ENCODE measurements around the gene TBC1D24. TPM values are rescaled to one million over a fixed set of nuclear protein-coding genes. Genes with fewer than 3 reads are reported as not detected.
A peak's percentile ranks its signal among the peaks of the same experiment; 100 is the strongest.

Gene TBC1D24
- total and polyA plus RNA-seq, 9 of the 15 experiments (the other 6 are each of a cell fraction or from before 2014, with no cell fraction given): 1.7 to 22.6 (median 7.2) TPM

DNA sequence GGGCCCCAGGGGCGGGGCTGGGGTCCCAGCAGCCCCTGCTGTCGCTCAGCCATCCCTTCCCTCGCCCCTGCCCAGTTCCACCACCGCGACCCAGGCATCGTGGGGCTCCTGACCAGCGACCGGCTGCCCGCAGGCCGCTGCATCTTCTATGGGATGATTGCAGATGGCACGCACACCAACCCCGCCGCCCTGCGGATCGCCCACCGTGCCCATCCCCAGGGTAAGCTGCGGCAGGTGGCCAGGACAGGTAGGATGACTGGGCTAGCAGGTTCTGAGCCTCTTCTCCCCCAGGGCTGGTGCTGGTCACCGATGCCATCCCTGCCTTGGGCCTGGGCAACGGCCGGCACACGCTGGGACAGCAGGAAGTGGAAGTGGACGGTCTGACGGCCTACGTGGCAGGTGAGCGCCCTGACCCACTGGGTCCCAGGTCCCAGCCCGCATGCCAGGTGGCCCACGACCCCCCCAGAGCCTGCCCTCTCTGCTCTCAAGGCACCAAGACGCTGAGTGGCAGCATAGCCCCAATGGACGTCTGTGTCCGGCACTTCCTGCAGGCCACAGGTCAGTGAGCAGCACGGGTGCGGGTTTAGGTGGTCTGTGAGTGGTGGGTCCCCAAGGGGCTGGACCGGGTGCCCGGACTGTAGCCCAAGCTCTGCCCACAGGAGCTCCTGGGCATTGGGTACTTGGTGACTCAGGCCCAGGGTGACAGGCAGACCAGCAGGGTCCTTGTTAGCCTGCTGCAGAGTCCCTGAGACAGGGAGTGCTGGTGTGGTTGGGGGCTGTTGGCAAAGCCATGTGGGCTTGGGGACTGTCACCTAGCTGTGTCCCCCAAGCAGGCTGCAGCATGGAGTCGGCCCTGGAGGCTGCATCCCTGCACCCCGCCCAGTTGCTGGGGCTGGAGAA lies 53.5 kb downstream of the TBC1D24 start:
- H3K4me3 ChIP-seq: no peak overlapping the region
- no peak for DNase-seq (ENCODE audit: extremely low read depth in 1 of 4, low spot score in 3 of 4)
- in situ Hi-C loops (cut with MboI) (no loop called here), intact Hi-C loops (cut with micrococcal nuclease) (no loop called here)
- WGBS (ENCODE audit: insufficient coverage, low coverage, missing lambda C conversion rate): 95% methylated on average over 17 of the region's 36 CpGs
- H3K4me2 ChIP-seq (ENCODE audit: insufficient read depth, low read length): no peak overlapping the region
- no peak overlapping the region; a peak in 1 of 4 replicates for H3K9ac ChIP-seq (ENCODE audit: insufficient read depth in 1 of 2, low read depth in 2 of 2, low read length in 2 of 2)
- peaks cover 67% of the 10 kb centered on the region; the same call in 2 of the 3 replicates for H3K36me3 ChIP-seq (ENCODE audit: control insufficient read depth, insufficient read depth, low read length)
- FAIRE-seq: no peak
- TF ChIP-seq POLR2G (IDR thresholded peaks at IDR 0.05; ENCODE audit: low read depth, low read length): peak; percentile 43
- peak; percentile 39; the same call in 1 of the 2 replicates for TF ChIP-seq RBFOX2 (IDR thresholded peaks at IDR 0.05; ENCODE audit: low read depth, low read length)
- no peak for TF ChIP-seq CHCHD3 (CRISPR knock-in tag; IDR thresholded peaks at IDR 0.05)
- no peaks in the 10 kb centered on the region for H3K27me3 ChIP-seq (ENCODE audit: control insufficient read depth in 2 of 2, insufficient read depth in 2 of 2, low read length in 2 of 2)
- POLR2A ChIA-PET: interaction anchor here (0.6 to 1.6 kb wide), 3 partner anchors 8 to 373 kb away, joined by 3 to 11 read pairs (median 7); partner anchors contain the start of genes AMDHD2 and TRAF7
- CTCF ChIA-PET (ENCODE audit: low intra/inter-chr PET ratio): no interaction called here
- no peaks in the 10 kb centered on the region for H3K9me3 ChIP-seq (replicated peaks; ENCODE audit: control insufficient read depth, insufficient read depth, low read depth, low read length)
- no peaks in the 10 kb centered on the region for H3K79me2 ChIP-seq (ENCODE audit: control insufficient read depth, insufficient read depth, low read length)
- H4K20me1 ChIP-seq (replicated peaks; ENCODE audit: control insufficient read depth, insufficient read depth, low read length): no peaks in the 10 kb centered on the region
- no peak for ATAC-seq
- BruUV-seq (replicated peaks): no TSS peak
- H2AFZ ChIP-seq (ENCODE audit: low read depth, low read length): no peak overlapping the region
- H3K9me1 ChIP-seq (ENCODE audit: control insufficient read depth, insufficient read depth, low read length): peaks cover 3% of the 10 kb centered on the region
- H3K27ac ChIP-seq (ENCODE audit: extremely low read depth, low read depth, low read length): no peak overlapping the region
- H3K4me1 ChIP-seq (replicated peaks in 1 of 2; ENCODE audit: control insufficient read depth in 2 of 2, insufficient read depth in 2 of 2, low read length in 2 of 2): peaks cover 6 to 62% of the 10 kb centered on the region in 2 experiments; a peak in 3 of 5 replicates
